NCI-H1694 treated with DMSO at 0.1 percent for 48 hours (cell line): ENCODE data around the gene NBEAL2.

Experiments used
- DNase-seq: peaks from one replicate; lab custom pipeline; 2025; lab: John Stamatoyannopoulos, UW

NBEAL2 gene

DNA sequence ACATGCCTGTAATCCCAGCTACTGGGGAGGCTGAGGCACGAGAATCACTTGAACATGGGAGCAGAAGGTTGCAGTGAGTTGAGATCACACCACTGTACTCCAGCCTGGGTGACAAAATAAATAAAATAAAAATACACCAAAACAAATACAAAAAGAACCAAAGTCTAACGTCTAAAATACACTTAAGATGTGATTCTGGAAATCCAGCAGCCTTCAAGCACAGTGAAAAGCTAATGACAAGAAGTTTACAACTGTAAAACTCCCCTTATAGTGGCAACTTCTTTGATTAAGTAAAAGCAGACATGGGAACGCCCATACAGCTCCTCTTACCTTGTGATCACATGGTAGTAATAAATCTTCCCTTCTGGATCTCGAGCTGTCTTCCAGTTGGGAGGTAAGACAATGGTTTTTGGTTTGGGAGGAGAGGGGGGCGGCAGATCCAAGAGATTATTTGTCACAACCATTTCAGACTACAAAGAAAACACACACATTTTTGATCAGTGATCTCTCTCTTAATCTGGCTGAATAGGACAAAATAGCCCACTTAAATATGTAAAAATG lies 62.8 kb downstream of the NBEAL2 start:
- DNase-seq = no peak

DNA sequence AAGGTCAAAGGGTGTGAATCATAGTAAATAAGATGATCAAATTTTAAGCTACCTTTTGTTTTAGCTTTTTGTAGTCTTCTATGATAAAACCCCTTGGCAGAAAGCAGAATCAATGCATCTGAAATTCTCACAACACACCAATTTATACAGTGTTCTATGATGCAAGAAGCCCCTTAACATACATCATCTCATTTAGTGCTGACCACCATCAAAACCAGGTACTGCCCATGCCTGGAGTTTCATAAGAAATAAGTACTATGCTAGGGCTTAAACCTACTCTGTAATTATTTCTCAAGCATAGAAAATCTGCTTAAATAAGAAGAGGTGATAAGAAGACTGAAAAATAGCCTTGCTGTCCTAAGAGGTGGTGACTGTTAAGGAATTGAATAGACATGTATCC lies 67.6 kb downstream of the NBEAL2 start:
- DNase-seq = no peak

DNA sequence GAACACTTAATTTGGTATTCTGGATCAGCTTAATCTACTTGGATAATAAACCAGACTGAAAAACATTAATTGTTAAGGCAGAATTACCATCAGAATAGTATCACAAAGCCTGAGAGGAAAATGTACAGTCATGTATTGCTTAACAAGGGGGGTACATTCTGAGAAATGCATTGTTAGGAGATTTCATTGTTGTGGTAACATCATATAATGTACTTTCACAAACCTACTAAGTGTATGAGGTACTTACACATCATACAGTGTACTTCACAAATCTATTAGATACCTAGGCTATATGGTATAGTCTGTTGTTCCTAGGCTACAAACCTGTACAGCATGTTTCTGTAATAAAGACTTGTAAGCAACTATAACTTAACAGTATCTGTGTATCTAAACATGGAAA lies 68.2 kb downstream of the NBEAL2 start:
- DNase-seq = no peak

DNA sequence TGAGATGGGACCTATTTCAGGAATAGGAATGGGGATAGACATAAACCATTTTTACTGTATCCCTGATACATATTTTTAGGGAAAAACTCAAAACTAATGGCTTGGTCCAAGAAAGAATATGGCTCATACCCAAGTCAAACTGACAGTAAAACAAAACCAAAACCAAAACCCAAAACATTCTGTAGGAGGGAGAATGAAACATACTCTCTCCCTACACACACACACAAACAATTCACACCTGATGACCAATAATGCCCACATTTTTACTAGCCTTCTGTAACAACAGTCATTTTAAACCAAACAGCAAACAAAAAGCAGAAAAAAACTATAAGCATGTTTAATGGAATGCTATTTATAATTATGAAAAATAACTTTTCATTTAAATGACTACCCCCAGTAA lies 74.9 kb downstream of the NBEAL2 start:
- DNase-seq = no peak

DNA sequence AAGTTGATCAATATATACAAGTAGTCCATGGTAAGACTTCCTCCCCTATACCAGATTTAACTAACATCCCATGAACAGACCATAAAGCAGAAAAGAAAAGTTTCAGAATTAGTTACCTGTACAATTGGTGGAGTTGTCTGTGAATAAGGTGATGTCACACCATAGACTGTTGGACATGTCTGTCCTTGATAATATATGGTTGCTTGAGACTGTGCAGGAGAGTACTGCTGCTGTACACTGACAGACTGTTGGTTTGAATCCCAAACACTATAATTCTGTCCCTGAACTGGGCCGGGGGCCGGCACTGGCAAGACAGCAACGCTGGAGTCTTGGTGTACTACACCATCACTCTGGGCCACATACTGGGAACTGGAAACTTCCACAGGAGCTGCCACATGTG lies 77.2 kb downstream of the NBEAL2 start:
- DNase-seq = no peak

DNA sequence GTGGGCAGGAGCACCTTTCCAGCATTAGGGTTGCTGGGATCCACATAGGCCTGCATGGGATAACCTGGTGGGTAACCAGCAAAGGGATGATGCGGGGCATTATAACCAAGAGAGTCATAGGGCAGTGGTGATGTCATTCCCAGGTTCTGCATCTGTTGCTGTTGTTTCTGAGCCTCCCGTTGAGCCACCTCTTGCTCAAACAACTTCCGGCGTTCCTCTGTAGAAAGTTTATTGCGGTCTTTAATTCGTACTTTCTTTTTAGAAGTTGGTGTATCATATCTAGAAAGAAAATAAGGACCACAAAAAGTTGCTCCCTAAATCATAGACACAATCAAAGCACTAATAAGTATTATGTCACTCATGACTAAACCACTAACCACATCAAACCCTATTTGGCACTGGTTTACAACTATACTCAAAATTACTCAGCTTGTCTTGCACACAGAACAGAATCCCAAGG lies 77.8 kb downstream of the NBEAL2 start:
- DNase-seq = no peak
